GM21786 (cell line): ENCODE data around the gene FAM135A.
"Not testable (repeated sequence)": the region's sequence is repeated elsewhere in the genome, so short reads cannot be mapped to it uniquely, and the experiment has no call there.

Experiments used
- ATAC-seq: cut with Tn5 transposase; IDR thresholded peaks from one replicate; pipeline ENCODE4 v1.9.1; 2021; ENCODE audit not compliant: unreplicated experiment

FAM135A gene

GRCh38 chr6:70456735-70457134, 43.4 kb downstream of the FAM135A start:
- ATAC-seq: no peak

- ATAC-seq: no peak
Measured at GRCh38 chr6:70459235-70459634, 45.9 kb downstream of the FAM135A start.

GRCh38 chr6:70459699-70460098, 46.4 kb downstream of the FAM135A start:
- not testable (repeated sequence) for ATAC-seq

- no peak for ATAC-seq
Measured at GRCh38 chr6:70470016-70470415, 56.7 kb downstream of the FAM135A start.

GRCh38 chr6:70470510-70470909, 57.2 kb downstream of the FAM135A start:
- not testable (repeated sequence) for ATAC-seq

GRCh38 chr6:70474751-70475150, 61.4 kb downstream of the FAM135A start:
- ATAC-seq: no peak

GRCh38 chr6:70479236-70479635, 65.9 kb downstream of the FAM135A start:
- no peak for ATAC-seq

GRCh38 chr6:70486638-70487037, 73.3 kb downstream of the FAM135A start:
- not testable (repeated sequence) for ATAC-seq

- ATAC-seq: no peak
Measured at GRCh38 chr6:70489364-70489763, 76.1 kb downstream of the FAM135A start.

GRCh38 chr6:70494833-70495232, 81.5 kb downstream of the FAM135A start:
- no peak for ATAC-seq

GRCh38 chr6:70495790-70496189, 82.5 kb downstream of the FAM135A start:
- ATAC-seq: not testable (repeated sequence)

GRCh38 chr6:70502484-70502883, 89.2 kb downstream of the FAM135A start:
- ATAC-seq: no peak

- ATAC-seq: no peak
Measured at GRCh38 chr6:70503813-70504465, 90.6 kb downstream of the FAM135A start.

- no peak for ATAC-seq
Measured at GRCh38 chr6:70506321-70506720, 93.0 kb downstream of the FAM135A start.

GRCh38 chr6:70507161-70507560, 93.9 kb downstream of the FAM135A start:
- no peak for ATAC-seq

GRCh38 chr6:70508953-70509352, 95.6 kb downstream of the FAM135A start:
- ATAC-seq: no peak

- no peak for ATAC-seq
Measured at GRCh38 chr6:70510600-70510999, 97.3 kb downstream of the FAM135A start.

- no peak for ATAC-seq
Measured at GRCh38 chr6:70518723-70519122, 105.4 kb downstream of the FAM135A start.

GRCh38 chr6:70520575-70520974, 107.3 kb downstream of the FAM135A start:
- ATAC-seq: no peak

- ATAC-seq: no peak
Measured at GRCh38 chr6:70524721-70525286, 111.5 kb downstream of the FAM135A start.

- ATAC-seq: no peak
Measured at GRCh38 chr6:70527071-70527737, 113.9 kb downstream of the FAM135A start.

- ATAC-seq: no peak
Measured at GRCh38 chr6:70530023-70530422, 116.7 kb downstream of the FAM135A start.
